RCC 7860 (cell line): Measurements from ENCODE around the gene GADD45G.

ENCODE experiments used
- DNase-seq: peaks from one replicate; pipeline ENCODE4 v3.0.0-alpha.2; 2015; ENCODE audit warnings: low spot score
- FAIRE-seq: peaks from 2 replicates; lab custom pipeline; 2012; peaks lifted over from hg19 to GRCh38; lab: Jason Lieb, UNC

Gene GADD45G, protein sequence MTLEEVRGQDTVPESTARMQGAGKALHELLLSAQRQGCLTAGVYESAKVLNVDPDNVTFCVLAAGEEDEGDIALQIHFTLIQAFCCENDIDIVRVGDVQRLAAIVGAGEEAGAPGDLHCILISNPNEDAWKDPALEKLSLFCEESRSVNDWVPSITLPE

DNA sequence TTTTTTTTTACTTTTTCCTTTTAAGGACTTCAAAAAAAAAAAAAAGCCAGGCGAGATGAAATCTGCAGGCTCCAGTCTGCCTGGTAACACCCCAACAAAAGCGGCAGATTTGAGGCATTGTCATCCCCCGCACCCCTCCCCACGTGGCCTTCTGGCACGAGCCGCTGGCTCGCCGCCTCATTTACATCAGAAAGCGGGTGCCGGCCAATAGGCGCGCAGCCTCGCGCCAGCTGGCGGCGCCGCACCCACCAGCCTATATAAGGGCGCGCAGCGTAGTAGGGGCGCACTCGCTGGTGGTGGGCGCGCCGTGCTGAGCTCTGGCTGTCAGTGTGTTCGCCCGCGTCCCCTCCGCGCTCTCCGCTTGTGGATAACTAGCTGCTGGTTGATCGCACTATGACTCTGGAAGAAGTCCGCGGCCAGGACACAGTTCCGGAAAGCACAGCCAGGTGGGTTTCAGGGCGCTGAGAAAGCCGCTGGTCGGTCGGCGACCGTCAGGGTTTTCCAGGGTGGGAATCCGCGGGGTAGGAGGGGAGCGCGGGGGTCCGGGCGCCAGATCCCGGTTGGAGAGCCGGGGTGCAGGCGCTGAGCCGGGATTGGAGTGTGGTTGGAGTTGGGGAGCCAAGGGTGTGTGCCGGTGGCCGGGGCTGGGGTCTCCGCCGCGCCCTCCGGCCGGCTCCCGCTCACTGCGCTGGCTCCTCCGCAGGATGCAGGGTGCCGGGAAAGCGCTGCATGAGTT is at the start of gene GADD45G:
TSS of gene GADD45G (plus strand) at position 284 of the 736 bp plus-strand sequence. CDS start at position 394, 110 bp downstream.
- DNase-seq, result no peak
- FAIRE-seq, result no peak

DNA sequence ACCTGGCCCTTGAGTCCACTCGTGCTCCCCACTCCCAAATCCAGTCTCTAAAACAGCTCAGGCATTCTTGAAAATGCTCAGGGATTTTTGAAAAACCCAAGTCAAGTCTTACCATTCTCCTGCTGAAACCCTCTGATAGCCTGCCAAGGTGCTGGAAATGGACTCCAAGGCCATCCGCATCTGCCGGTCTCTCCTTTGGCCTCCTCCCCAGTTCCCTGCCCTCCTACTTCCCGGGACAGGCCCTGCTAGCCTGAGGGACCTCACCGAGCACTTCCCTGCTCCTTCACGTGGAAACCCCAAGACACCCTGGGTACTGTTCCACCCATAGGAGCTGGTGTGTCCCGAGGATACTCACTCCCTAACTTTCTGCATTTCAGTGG is 49.8 kb upstream of the GADD45G start:
- no peak for FAIRE-seq
- no peak for DNase-seq

DNA sequence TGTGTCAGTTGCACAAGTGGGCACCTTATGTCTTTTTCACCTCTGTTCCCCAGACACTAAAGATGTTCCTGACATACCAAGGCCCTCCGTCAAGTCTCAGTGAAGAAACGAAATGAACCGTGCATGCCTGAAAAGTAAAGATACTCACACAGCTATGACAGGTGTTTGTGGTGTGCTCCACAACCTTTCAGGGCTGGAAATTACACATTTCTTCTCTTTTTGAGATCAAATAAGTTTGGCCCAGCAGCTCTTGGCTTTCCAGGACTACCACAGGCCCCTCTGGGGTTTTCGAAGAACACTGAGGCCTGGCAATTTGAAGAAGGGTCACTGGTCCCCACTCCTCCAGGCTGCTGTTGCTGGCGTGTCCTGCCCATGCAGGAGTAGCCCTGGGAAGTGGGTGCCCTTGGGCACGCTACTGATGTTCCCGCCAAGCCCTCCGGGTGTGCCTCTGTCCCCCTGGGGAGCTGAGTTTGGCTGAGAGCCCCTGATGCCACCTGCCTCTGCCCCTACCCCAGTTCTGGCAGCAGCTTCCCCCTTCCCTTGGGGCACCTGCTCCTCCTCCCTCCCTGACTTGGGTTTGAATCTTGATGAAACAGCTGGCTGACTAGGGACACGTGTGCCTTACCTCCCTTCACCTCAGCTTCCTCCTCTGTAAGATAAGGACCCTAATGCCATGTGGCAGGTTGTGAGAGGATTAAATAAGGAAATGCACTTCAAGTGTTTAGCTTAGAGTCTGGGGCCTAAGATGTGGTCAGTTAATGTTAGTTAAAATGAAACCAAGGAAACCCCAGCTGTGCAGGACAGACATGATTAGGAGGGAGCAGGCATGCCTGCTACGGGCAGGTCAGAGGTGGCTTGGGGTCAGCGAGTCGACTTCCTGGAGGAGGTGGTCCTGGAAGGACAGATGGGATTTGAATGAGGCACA is 49.1 kb upstream of the GADD45G start:
- peak; percentile 83 for FAIRE-seq
- DNase-seq, result peak; percentile 67

DNA sequence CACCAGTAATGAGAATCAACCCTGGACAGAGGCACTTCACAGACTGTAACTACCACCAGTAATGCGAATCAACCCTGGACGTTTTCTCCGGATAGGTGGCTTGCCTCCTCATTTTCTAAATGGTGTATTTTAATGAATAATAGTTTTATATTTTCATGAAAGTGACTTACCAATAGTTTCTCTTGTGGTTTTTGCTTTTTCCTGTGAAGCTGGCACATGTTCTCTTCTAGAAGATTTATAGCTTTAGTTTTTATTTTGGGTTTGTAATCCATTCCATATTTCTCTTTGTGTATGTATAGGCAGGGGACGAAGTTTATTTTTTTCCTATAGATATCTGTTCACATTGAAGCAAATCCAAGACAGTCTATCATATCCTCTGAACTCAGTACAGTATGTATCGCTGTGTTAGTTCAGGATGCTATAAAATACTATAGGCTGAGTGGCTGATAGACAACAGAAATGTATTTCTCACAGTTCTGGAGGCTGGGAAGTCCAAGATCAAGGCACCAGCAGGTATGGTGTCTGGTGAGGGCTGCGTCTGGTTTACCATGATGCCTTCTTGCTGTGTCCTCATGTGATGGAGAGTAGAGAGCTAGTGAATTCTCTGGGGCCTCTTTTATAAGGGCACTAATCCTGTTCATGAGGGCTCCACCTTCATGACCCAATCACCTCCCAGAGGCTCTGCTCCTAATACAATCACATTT is 46.5 kb upstream of the GADD45G start:
- DNase-seq (no peak), FAIRE-seq (no peak)

DNA sequence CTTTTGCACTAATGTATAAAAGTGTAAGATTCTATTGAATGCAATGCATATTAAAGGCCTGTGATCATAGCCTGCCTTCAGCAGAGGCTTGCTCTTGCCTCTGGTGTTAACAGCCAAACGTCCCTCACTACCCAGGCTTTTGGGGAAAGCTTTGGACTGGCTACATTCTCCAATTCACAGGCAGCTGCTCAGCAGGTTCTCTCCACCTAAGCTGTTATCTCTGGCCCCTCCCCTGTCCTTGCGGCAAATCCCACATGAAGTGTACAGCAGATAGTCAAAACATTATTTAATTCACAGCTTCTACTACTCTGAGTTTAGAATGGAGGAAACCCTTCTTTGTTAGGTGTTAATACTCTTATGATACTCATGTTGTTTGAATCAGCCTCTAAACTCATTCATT is 45.9 kb upstream of the GADD45G start:
- DNase-seq (no peak), FAIRE-seq (no peak)

DNA sequence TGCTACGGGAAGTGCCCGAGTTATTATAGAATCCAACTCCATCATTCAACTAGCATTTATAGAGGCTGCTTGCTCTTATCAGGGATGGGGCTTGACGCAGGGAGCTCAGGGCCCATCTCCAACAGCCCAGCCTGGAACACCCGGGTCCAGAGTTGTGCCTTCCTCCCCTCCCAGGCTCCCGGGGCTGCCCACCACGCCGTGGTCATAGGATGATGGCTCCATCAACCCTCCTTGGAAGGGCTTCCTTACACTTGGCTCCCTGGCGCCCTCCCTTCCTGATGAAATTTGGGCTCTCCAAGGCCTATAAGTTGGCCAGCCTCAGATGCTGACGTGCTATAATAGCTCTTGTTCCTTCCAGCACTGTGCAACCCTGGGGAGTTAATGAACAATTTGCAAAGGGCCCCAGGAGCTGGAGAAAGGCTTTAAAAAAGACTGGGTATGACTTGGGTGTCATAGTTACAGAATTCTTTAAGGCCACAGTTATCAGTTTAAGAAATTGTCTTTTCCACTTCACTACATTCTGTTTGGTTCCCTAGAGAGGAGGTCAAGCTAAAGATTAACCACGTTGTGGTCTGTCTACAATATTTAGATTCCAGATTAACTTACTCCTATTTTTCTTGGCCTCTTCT is 42.5 kb upstream of the GADD45G start:
- peak; percentile 100 for FAIRE-seq

DNA sequence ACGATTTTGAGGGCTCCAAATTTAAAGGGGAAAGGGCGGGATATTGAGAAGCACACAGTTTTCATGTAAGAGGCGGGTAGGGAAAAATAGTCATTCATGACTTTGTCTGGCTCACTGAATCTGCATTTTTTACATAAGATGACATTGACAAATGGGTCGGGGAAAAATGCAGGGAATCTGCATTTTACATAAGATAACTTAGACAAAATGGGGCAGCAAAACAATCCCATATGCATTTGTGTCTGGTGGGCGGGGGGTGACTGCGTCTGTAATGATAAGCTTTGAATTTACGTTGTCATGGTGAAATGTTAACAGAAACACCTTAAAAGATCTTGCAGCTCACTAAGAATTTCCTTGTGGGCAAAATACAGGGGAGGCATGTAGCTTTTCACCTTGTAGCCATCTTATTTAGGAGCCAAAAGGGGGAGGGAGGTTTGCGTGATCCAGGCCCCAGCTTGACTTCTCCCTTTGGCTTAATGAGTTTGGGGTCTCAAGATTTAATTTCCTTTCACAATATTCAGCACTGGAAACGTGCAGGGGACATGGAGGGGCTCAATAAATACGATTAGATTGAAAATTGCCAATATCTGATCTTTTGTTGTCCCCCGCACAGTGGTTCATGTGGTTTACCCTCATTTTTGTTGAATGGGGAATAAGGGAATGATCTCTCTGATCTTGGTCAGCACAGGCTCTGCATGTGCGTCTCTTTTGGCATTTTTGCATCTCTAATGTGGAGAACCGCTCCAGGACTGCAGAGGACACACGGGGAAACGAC is 41.1 kb upstream of the GADD45G start:
- FAIRE-seq (no peak), DNase-seq (no peak)

More for the DNA sequence above, 42.5 kb upstream of the GADD45G start:
- peak; percentile 98 for DNase-seq

DNA sequence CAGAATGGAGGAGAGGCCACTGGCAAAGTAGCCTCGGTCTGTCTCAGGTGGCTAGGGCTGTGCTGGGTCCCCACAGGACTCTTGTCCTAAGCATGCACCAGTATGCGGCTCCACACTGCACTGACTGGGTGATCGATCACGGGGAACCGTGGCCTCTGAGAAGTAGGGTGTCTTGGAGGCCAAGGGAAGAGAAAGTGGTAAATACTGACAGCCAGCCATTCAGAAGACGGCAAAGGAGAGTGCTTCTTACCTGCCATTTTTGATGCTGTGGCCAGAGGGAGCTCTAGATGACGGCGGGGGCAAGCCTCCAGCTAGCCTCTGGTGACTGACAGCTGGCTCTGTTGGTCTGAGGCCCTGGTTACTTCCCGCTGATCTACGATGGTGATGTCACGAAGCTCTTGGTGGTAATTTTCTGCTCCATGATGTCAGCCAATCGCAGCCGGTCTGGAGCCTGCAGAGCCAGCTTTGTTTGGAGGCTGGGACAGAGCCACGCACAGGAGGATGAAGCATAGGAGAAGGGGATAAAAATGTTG is 40.4 kb upstream of the GADD45G start:
- DNase-seq, result peak; percentile 80
- FAIRE-seq, result no peak

DNA sequence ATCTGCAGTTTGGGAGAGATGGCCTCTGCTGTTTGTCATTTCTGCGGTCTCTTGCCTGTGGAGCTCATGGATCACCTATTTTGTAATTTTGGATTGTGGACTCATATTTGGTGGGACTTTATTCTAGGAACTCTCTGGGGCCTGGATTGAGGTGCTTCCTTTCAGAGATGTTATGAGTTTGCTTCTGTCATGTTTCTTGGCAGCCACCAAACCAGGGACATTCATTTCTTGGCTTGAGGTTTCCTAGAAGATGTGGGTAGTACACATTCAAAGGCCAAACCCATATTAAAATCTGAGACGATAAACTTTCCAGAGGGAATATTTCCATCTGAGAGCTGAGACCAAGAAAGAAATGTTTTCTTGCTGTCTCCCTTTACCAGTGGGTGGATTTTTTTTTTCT is 37.2 kb upstream of the GADD45G start:
- FAIRE-seq, result no peak

DNA sequence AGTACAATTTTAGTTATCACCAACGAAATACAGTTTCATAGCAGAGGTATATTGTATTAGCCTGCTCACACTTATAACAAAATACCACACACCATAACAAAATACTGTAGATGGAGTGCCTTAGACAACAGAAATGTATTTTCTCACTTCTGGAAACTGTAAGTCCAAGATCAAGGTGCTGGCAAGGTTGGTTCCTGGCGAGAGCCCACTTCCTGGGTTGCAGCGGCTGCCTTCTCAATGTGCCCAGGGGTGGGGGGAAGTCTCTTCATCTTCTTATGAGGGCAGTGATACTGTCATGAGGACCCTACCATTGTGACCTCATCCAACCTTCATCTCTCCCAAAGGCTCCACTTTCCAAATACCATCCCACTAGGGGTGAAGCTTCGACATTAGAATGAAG is 30.5 kb upstream of the GADD45G start:
- DNase-seq, result no peak
- FAIRE-seq, result no peak

More for the DNA sequence above, 37.2 kb upstream of the GADD45G start:
- no peak for DNase-seq

DNA sequence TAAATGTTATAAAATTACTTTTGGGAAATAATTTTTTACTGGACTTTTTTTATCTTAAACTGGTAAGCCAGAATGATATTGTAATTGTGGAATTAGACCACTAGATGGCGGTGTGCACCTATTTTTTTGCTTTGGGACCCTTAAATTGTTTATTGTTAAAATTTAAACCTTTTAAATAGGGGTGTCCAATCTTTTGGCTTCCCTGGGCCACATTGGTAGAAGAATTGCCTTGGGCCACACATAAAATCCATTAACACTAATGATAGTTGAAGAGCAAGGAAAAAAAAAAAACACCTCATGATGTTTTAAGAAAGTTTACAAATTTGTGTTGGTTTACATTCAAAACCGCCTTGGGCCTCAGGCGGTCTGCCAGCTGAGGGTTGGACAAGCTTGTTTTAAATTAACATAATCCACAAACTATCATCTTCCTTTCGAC is 28.4 kb upstream of the GADD45G start:
- FAIRE-seq (peak; percentile 87), DNase-seq (peak; percentile 22)

DNA sequence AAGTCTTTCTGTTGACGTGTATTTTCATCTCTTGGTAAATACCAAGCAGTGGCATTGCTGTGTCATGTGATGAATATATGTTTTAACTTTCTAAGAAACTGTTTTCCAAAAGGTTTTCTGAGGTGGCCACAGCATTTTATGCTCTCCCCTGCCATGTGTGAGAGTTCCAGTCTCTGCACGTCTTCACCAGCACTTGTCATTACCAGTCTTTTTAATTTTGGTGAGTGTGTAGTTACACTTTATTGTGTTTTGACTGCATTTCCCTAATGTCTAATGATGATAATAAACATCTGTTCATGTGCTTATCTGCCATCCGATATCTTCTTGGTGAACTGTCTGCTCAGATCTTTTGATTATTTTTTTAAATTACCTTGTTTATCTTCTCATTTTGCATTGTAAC is 27.4 kb upstream of the GADD45G start:
- FAIRE-seq (no peak), DNase-seq (no peak)

DNA sequence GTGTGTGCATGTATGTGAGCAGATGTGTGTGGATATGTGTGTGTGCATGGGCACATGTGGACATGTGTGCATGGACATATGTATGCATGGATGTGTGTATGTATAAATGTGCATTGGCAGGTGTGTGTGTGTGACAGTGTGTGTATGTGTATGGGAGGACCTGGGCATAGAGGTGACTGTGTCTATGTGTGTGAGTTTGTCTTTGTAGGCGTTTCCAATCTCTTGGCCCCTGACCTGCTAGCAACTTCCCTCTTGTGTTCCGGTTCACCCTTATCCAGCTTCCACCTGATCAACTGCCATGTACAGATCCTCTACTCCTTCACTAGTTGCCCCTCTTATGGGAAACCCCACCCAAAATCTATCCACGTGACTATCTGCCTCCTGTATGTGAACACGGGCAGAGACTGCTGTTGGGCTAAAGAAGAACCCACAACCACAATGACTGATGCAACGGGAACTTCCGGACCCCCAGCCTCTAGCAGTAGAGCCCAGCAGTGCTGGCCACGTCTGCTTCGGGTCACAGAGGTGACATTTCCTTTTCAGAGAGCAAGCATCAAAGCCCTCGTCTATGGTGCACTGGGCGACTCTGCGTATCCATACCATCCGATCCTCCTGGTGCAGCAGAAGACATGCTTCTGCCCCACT is 24.9 kb upstream of the GADD45G start:
- FAIRE-seq (no peak), DNase-seq (no peak)

DNA sequence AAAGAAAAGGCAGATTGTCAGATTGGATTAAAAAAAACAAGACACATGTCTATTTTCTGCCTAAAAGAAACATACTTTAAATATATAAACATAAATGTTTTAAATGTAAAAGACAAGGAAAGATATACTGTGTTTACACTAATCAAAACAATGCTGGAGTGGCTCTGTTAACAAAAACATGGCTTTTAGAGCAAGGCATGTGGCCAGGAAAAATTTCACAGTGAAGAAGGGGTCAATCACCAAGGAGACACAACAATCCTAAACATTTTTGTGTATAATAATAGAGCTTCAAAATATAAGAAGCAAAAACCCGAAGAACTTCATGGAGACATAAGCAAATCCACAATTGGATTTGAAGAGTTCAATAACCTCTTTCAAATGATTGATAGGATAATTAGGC is 18.5 kb upstream of the GADD45G start:
- FAIRE-seq (no peak), DNase-seq (no peak)

DNA sequence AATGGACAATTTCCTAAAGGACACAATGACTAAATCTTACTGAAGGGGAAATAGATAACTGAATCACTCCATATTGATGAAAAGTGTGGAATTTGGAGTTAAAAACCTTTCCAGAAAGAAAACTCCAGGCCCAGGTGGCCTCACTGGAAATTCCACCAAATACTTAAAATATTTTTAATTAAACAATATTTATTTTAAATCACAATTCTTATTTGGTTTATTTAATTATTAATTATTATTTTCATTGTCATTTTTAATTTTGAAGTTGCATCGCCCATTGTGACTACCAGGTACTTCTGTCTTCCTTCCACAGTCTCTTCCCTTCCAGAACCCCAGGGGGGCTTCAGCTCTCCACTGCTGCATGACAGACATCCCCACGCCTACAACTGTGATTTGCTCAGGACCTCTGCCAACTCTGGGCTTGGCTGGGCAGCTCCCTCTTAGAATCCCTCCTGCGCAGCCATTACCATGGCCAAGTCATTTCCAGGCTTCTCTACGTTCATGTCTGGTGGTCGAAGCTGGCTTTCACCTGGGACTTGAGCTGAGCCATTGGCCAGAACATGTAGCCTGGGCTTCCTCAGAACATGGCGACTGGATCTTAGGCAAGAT is 16.4 kb upstream of the GADD45G start:
- DNase-seq, result no peak
- no peak for FAIRE-seq

DNA sequence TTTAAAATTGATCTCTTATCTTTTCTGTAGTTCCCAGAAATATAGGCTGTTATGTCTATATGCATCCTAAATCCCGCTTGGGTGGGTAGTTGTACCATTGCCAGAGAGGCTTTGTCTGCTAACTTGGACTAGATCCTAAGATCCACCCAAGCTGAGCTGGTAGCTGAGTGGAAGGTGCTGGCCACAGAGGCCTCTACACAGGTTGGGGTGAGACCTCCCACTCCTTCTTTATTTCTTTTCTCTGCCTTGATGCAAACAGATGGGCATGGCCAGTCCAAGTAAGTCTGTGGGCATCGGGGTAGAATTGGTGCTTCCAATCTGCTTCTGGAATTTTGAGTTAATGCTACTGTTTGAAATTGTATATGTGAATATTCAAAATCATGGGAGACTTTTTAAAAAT is 14.4 kb upstream of the GADD45G start:
- DNase-seq (no peak), FAIRE-seq (no peak)

DNA sequence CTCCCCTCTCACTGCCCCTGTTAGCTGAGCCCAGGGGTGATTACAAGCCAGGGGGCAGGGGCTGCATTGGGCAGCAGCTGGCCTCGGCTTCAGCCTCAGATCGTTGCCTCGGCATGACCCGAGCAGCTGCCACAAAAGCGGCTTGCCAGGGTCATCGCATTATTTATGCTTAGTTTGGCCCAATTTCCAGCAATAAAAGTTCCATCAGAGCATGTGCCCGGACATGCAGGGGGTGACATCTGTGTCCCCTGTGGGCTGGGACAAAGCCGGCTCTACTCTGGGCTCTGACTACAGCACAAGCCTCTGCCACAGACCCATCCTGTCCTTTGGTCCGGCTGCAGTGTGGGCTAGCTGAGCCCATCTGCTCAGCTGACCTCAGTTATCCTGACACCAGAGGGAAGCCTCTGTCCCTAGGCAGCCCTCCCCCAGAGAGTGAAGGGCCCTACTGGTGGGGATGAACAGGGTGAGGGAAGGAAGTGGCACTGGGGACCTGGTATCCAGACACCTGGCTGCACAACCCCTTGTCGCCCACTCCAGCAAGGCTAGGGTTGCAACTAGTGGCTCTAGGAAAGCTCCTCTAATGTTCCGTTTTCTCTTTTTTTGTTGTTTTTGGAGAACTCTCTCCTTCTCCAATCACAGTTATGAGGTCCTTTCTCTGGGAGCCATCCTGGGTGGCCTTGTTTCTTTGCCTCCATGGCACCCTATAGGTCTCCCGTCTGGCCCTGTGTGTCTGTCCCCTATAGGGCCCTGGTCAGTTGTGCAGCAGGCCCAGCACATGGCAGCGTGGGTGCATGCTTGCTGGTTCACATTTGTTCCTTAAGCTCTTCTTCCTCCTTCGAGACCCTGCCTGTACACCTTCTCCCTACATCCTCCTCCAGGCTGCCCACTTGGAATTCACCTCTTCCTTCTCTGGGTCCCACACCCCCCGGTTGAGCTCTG is 13.3 kb upstream of the GADD45G start:
- FAIRE-seq (no peak), DNase-seq (no peak)
